Spinal cord (tissue), 10 donors: ENCODE data around the gene RBM48. TPM values are rescaled to one million over a fixed set of nuclear protein-coding genes. Genes with fewer than 3 reads are reported as not detected.
A peak's percentile ranks its signal among the peaks of the same experiment; 100 is the strongest.
"Not testable (repeated sequence)": the region's sequence is repeated elsewhere in the genome, so short reads cannot be mapped to it uniquely, and the experiment has no call there.

Experiments used
- DNase-seq, 6 donors: peaks; one replicate each; pipeline versions ENCODE4 v3.0.0 to v3.0.0-alpha.2; 2013 to 2015; ENCODE audit warnings: low spot score in 6 of 6, low read depth in 4 of 6
- H3K27ac ChIP-seq: one replicate; pipeline ENCODE4 v1.5.1; 2013; ENCODE audit warnings: low read depth, low read length, control low read depth
- H3K27me3 ChIP-seq: one replicate; pipeline ENCODE4 v1.6.1; 2013; ENCODE audit warnings: low read length; ENCODE audit not compliant: control insufficient read depth, insufficient read depth
- H3K36me3 ChIP-seq: one replicate; pipeline ENCODE4 v1.6.1; 2013; ENCODE audit warnings: low read length; ENCODE audit not compliant: control insufficient read depth, insufficient read depth
- H3K4me1 ChIP-seq: one replicate; pipeline ENCODE4 v1.6.1; 2013; ENCODE audit warnings: low read length; ENCODE audit not compliant: control insufficient read depth, insufficient read depth
- H3K4me3 ChIP-seq: one replicate; pipeline ENCODE4 v1.5.1; 2013; ENCODE audit warnings: low read depth, low read length, control low read depth
- H3K9me3 ChIP-seq: one replicate; pipeline ENCODE4 v1.6.1; 2013; ENCODE audit warnings: low read length; ENCODE audit not compliant: control insufficient read depth, insufficient read depth
- WGBS: methylation state at CpG from one replicate; pipeline ENCODE4 v1.1.5; 2013; ENCODE audit warnings: missing lambda C conversion rate; ENCODE audit not compliant: insufficient coverage; 5-methylcytosine and 5-hydroxymethylcytosine counted together
- polyA plus RNA-seq, 2 donors: library from polyadenylated mRNA; unstranded; fragments of 120-200 nt; gene quantifications; one replicate each; pipeline ENCODE4 v1.2.1, GENCODE V29; 2013; ENCODE audit not compliant: insufficient read length in 2 of 2
- total RNA-seq, 2 donors: library from RNA; depleted of rRNA in 1 of 2; stranded (reverse); fragments of 120-200 nt in 1 of 2; fragments of >200 nt in 1 of 2; gene quantifications; one replicate each; pipeline versions ENCODE4 v1.2.3 to v1.2.4, GENCODE V29; 2013 to 2014
- donor health status: healthy.

Gene RBM48
- total and polyA plus RNA-seq, 4 donors: 15.9 to 20.6 (median 18.1) TPM

DNA sequence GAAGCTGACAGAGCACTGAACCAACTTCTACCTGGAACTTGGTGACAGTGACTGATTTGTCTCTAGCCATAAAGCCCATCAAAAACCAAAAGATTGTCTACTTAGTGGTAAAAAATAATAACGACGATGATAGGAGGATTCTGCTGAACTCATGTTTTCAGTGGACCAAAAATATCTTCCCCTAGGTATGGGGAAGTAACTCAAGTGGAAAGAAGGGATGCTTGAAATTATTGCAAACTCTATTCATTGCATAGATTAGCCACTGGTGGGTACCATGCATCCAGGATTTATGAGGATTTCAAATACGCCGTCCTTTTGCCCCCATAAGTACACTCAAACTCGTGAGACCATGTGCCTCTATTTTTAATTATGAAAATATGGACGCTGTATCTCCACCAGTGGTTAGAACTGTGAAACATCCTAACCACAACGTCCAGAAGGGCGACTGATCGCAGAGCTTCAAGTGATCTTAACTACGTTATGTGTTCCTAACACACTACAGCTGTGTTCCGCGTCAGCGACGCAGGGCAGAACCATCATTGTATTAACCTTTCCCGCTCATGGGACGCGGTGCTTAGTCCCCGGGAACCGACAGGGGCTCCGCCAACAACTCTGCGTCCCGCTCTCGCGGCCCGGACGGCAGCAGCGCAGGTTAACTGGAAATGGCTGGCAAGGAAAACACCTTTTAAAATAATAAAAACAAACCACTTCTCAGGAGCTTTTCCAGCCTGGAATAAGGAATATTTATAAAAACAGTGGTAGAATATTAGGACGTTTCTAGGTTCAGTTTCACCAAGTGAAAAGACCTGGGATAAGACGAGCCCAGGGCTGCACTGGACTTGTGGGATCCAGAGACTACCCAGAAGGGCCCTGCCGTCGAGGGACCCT, 1.1 kb upstream of the RBM48 start:
- Histone ChIP-seq H3K4me1 (peaks cover 5% of the 10 kb centered on the region), H3K9me3 (no peaks in the 10 kb centered on the region), H3K27me3 (no peaks in the 10 kb centered on the region), H3K36me3 (peaks cover 9% of the 10 kb centered on the region), H3K4me3 (peak overlapping the region; percentile 94), H3K27ac (peak overlapping the region; percentile 91)
- peak in 5 of 6 donors; percentile 4 to 60 (median 11) for DNase-seq
- WGBS: 0% methylated on average over 14 of the region's 31 CpGs

DNA sequence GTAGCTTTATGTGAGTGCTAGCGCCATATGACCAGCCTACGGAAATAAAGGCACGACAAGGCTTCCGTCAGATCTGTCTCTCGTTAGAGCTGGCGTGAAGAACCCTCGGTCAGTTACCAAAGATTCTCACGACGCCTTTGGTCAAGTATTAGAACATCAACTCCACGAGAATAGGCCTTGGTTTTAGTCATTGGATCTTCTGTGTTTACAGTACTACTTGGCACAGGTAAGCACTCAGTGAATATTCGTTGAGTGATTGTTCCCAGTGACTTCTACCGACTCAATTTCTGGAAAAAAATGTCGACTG, 316 bp downstream of the RBM48 start:
- Histone ChIP-seq H3K4me1 (peaks cover 5% of the 10 kb centered on the region), H3K9me3 (no peaks in the 10 kb centered on the region), H3K27me3 (no peaks in the 10 kb centered on the region), H3K27ac (peak overlapping the region; percentile 95), H3K4me3 (peak overlapping the region; percentile 94), H3K36me3 (peaks cover 13% of the 10 kb centered on the region)
- 0% methylated on average over 8 of the region's 13 CpGs for WGBS
- DNase-seq: no peak

DNA sequence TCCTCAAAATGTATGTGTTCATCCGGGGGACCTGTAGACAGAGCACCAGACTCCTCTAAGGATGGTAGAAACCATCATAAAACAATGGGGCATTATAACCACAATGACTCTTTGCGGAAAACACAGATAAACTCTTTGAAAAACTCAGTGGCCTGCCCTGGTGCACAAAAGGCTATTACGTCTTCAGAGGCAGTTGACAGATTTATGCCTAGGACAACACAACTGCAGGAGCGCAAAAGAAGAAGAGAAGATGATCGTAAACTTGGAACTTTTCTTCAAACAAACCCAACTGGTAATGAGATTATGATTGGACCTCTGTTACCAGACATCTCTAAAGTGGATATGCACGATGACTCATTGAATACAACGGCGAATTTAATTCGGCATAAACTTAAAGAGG, 6.0 kb downstream of the RBM48 start:
- H3K27ac ChIP-seq: no peak overlapping the region
- peaks cover 30% of the 10 kb centered on the region for H3K36me3 ChIP-seq
- H3K4me1 ChIP-seq: peaks cover 5% of the 10 kb centered on the region
- DNase-seq: no peak
- 52% methylated on average over 2 of the region's 9 CpGs for WGBS
- H3K27me3 ChIP-seq: no peaks in the 10 kb centered on the region
- no peaks in the 10 kb centered on the region for H3K9me3 ChIP-seq
- H3K4me3 ChIP-seq: no peak overlapping the region

DNA sequence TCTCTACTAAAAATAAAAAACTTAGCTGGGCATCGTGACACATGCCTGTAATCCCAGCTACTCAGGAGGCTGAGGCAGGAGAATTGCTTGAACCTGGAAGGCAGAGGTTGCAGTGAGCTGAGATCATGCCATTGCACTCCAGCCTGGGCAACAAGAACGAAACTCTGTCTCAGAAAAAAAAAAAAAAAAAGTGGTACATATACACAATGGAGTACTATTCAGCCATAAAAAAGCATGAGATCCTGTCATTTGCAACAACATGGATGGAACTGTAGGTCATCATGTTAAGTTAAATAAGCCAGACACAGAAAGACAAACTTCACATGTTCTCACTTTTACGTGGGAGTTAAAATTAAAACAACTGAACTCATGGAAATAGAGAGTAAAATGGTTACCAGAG, 14.9 kb downstream of the RBM48 start:
- not testable (repeated sequence) for DNase-seq, H3K4me1 ChIP-seq, H3K9me3 ChIP-seq, H3K27me3 ChIP-seq, H3K4me3 ChIP-seq, H3K36me3 ChIP-seq, H3K27ac ChIP-seq
- WGBS: 100% methylated on average over 1 of the region's 3 CpGs

DNA sequence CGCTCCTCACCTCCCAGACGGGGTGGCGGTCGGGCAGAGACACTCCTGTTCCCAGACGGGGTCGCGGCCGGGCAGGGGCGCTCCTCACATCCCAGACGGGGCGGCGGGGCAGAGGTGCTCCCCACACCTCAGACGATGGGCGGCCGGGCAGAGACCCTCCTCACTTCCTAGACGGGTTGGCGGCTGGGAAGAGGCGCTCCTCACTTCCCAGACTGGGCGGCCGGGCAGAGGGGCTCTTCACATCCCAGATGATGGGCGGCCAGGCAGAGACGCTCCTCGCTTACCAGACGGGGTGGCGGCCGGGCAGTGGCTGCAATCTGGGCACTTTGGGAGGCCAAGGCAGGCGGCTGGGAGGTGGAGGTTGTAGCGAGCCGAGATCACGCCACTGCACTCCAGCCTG, 16.5 kb downstream of the RBM48 start:
- H3K4me3 ChIP-seq, H3K36me3 ChIP-seq, H3K4me1 ChIP-seq, H3K27ac ChIP-seq, DNase-seq, H3K27me3 ChIP-seq, H3K9me3 ChIP-seq: not testable (repeated sequence)
- WGBS: 94% methylated on average over 30 of the region's 30 CpGs

DNA sequence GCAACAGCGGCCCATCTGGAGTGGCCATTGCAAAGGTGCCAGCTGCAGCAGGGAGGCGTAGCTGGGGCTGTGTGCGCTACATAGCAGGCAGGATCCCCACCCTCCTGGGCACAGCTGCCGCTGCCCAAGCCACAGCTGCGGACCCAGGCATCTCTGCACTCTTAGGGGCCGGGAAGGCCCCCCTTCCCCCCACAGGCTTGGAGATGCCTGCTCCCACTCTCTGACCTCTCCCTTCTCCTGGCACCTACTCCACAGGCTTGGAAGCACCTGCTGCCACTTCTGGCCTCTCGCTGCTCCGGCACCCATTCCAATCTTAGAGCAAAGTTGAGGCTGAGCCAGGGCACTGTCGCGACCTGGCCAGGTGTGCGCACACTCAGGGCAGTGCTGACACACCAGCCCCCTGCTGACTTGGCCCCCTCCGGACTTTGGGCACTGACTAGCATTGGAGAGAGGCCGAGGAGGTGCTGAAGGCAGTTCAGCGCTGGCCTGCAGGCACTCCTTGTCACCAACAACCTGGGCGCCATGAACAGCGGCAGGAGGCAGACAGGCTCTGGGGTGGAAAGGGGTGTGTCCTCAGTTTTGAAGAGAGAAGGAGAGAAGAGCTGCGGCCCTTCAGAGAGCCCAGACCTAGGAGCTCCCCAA, 18.4 kb downstream of the RBM48 start:
- WGBS: 94% methylated on average over 17 of the region's 17 CpGs
- H3K4me3 ChIP-seq: no peak overlapping the region
- DNase-seq: no peak
- H3K9me3 ChIP-seq: no peaks in the 10 kb centered on the region
- H3K27me3 ChIP-seq: no peaks in the 10 kb centered on the region
- no peaks in the 10 kb centered on the region for H3K36me3 ChIP-seq
- H3K27ac ChIP-seq: no peak overlapping the region
- no peaks in the 10 kb centered on the region for H3K4me1 ChIP-seq

DNA sequence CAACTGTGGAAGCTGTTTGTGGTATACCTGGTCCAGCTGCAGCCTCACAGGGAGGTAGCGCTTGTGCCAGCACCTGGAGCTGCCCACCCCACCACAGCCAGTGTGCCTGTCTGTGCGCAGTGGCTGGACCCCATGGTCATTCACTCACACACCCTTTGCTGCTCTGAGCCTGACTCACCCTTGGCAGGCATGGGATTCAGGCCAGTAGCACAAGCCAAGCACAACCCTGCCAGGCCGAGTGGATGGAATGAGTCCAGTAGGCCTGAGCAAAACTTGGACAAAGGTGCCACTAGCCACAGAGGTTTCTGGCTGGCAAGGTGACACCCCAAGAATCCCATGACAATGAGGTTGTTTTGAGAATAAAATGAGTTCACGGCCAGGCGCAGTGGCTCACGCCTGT, 19.0 kb downstream of the RBM48 start:
- no peaks in the 10 kb centered on the region for H3K4me1 ChIP-seq
- 92% methylated on average over 6 of the region's 6 CpGs for WGBS
- DNase-seq: no peak

DNA sequence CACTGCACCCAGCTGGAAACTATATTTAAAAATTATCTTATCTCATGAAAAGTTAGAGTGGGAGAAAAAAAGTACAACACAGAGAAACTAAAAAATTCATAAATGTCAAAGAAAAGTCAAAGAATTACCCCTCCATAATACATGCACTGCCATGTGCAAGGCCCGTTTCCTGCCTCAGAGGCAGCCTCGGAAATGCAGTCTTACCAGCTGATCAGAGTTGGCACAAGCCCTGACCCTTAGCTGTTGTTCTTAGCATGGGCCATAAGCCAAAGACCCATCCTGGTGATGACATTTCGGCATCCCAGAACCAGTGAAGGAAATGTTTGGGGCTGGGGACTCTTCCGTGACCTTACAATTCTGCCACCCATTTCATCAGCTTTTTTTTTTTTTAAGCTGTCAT, 21.6 kb downstream of the RBM48 start:
- no peak overlapping the region for H3K4me3 ChIP-seq
- H3K36me3 ChIP-seq: no peaks in the 10 kb centered on the region
- WGBS: 71% methylated on average over 2 of the region's 4 CpGs
- DNase-seq: no peak
- H3K9me3 ChIP-seq: no peaks in the 10 kb centered on the region
- H3K27me3 ChIP-seq: no peaks in the 10 kb centered on the region
- no peak overlapping the region for H3K27ac ChIP-seq
- no peaks in the 10 kb centered on the region for H3K4me1 ChIP-seq

More for the DNA sequence above, 19.0 kb downstream of the RBM48 start:
- Histone ChIP-seq H3K9me3 (no peaks in the 10 kb centered on the region), H3K27me3 (no peaks in the 10 kb centered on the region), H3K27ac (no peak overlapping the region), H3K4me3 (no peak overlapping the region), H3K36me3 (no peaks in the 10 kb centered on the region)

DNA sequence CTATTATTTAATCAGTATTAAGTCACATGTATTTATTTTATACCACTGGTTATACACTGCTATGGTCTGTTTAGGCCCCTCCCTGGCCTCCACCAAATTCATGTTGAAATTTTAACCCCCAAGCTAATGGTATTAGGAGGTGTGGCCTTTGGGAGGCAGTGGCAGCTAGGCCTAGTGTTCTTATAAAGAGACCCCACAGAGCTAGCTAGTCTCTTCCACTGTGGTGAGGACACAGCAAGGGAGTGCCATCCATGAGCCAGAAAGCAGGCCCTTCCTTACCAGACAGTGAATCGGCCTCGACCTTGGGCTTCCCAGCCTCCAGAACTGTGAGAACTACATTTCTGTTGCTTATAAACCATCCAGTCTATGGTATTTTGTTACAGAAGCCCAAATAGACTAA, 28.7 kb downstream of the RBM48 start:
- Histone ChIP-seq H3K9me3 (no peaks in the 10 kb centered on the region), H3K4me1 (no peaks in the 10 kb centered on the region), H3K4me3 (no peak overlapping the region), H3K27me3 (no peaks in the 10 kb centered on the region), H3K36me3 (peaks cover 4% of the 10 kb centered on the region), H3K27ac (no peak overlapping the region)
- DNase-seq: no peak
- 80% methylated on average over 1 of the region's 2 CpGs for WGBS

DNA sequence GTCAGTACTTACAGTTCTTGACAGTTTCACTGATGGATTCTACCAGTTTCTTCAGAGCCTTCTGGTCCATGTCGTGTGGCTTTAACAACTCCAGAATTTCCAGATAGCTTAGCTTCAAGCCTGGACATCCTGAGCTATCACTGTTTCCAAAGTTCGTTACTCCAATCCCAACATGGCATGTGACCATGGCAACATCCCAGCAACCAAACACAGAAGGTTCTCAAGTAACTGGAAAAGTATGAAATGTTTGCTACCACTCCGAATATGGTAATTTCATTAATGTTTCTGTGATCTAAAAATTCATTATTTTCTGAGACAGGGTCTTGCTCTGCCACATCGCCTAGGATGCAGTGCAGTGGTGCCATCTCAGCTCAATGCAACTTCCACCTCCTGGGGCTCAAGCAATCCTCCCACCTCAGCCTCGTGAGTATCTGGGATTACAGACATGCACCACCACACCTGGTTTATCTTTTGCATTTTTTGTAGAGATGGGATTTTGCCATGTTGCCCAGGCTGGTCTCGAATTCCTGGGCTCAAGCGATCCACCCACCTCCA, 29.3 kb downstream of the RBM48 start:
- Histone ChIP-seq H3K27ac (no peak overlapping the region), H3K4me3 (no peak overlapping the region), H3K9me3 (no peaks in the 10 kb centered on the region), H3K27me3 (no peaks in the 10 kb centered on the region), H3K36me3 (peaks cover 4% of the 10 kb centered on the region), H3K4me1 (no peaks in the 10 kb centered on the region)
- 94% methylated on average over 3 of the region's 7 CpGs for WGBS
- DNase-seq: no peak
